WTC11 (cell line): ENCODE data around the gene ENO2. TPM values are rescaled to one million over a fixed set of nuclear protein-coding genes. Genes with fewer than 3 reads are reported as not detected.
A peak's percentile ranks its signal among the peaks of the same experiment; 100 is the strongest.

Source experiments
- ATAC-seq: fragments of 200-7000 bp; cut with Tn5 transposase; 2 replicates; pipeline ENCODE4 v1.10.0; 2021; ENCODE audit warnings: mild to moderate bottlenecking, moderate library complexity
- CTCF ChIA-PET: fragments of 300-600 bp; sonication (Branson Sonifier 250); formaldehyde crosslinking; loops from one replicate; lab custom pipeline; 2021; ENCODE audit warnings: antibody characterized with exemption; lab: Charles Lee
- POLR2A ChIA-PET: fragments of 350-600 bp; sonication (Branson Sonifier 250); formaldehyde crosslinking; loops from one replicate; lab custom pipeline; 2021; ENCODE audit warnings: antibody characterized with exemption; lab: Charles Lee
- DNase-seq: peaks from one replicate; pipeline ENCODE4 v3.0.0; 2021; ENCODE audit warnings: low spot score
- H3K27ac Mint-ChIP-seq: 2 replicates; pipeline ENCODE4 v1.8.0; 2021; ENCODE audit warnings: mixed read lengths
- H3K27me3 Mint-ChIP-seq: 2 replicates; pipeline ENCODE4 v1.8.0; 2021; ENCODE audit warnings: low read depth, mild to moderate bottlenecking, moderate library complexity, mixed read lengths
- H3K36me3 Mint-ChIP-seq: 2 replicates; pipeline ENCODE4 v1.8.0; 2021; ENCODE audit warnings: mixed read lengths
- H3K4me1 Mint-ChIP-seq: 2 replicates; pipeline ENCODE4 v1.8.0; 2022; ENCODE audit warnings: mixed read lengths
- H3K4me3 Mint-ChIP-seq: 2 replicates; pipeline ENCODE4 v1.8.0; 2021; ENCODE audit warnings: mild to moderate bottlenecking, moderate library complexity, mixed read lengths
- H3K9me3 Mint-ChIP-seq: 2 replicates; pipeline ENCODE4 v1.8.0; 2021; ENCODE audit warnings: mixed read lengths
- ATF1 ChIP-seq: sonication (generic); formaldehyde crosslinking; IDR thresholded peaks from 2 replicates; pipeline ENCODE4 v1.8.1; 2023; ENCODE audit warnings: mild to moderate bottlenecking, moderate library complexity, missing genetic modification reagents
- EMX1 ChIP-seq: fragments of 250-450 bp; sonication (Bioruptor Pico); IDR thresholded peaks from 2 replicates; pipeline ENCODE4 v1.8.0; 2021; ENCODE audit warnings: mild to moderate bottlenecking
- FOXP1 ChIP-seq: sonication (generic); formaldehyde crosslinking; IDR thresholded peaks from 2 replicates; pipeline ENCODE4 v1.8.0; 2022; ENCODE audit warnings: missing genetic modification reagents, mild to moderate bottlenecking, moderate library complexity, borderline replicate concordance
- GTF2I ChIP-seq: fragments of 250-450 bp; sonication (Bioruptor Pico); conservative IDR thresholded peaks from 2 replicates; pipeline ENCODE4 v1.4.0; 2021; ENCODE audit warnings: mild to moderate bottlenecking
- NFYB ChIP-seq: sonication (generic); formaldehyde crosslinking; conservative IDR thresholded peaks from 2 replicates; pipeline ENCODE4 v1.8.0; 2022; ENCODE audit warnings: low read depth, missing genetic modification reagents
- NR2C2 ChIP-seq: sonication (generic); formaldehyde crosslinking; IDR thresholded peaks from 2 replicates; pipeline ENCODE4 v1.8.0; 2022; ENCODE audit warnings: mild to moderate bottlenecking, missing genetic modification reagents
- PRRX2 ChIP-seq: fragments of 250-450 bp; sonication (Bioruptor Pico); IDR thresholded peaks from 2 replicates; pipeline ENCODE4 v1.8.0; 2021; ENCODE audit warnings: mild to moderate bottlenecking
- ZNF232 ChIP-seq: sonication (generic); formaldehyde crosslinking; IDR thresholded peaks from 2 replicates; pipeline ENCODE4 v1.8.0; 2022; ENCODE audit warnings: mild to moderate bottlenecking, missing genetic modification reagents
- total RNA-seq: library from RNA; stranded (reverse); gene quantifications from 3 replicates; pipeline ENCODE4 v1.2.3, GENCODE V29; 2021
- TF ChIP-seq, protein P1 (sequence below): sonication (generic); formaldehyde crosslinking; IDR thresholded peaks from 2 replicates; pipeline ENCODE4 v1.8.0; 2022; ENCODE audit warnings: mild to moderate bottlenecking, missing genetic modification reagents
- TF ChIP-seq, protein P2 (sequence below): sonication (generic); formaldehyde crosslinking; conservative IDR thresholded peaks from 2 replicates; pipeline ENCODE4 v1.8.1; 2022; ENCODE audit warnings: mild to moderate bottlenecking, missing genetic modification reagents
- TF ChIP-seq, protein P3 (sequence below): sonication (generic); formaldehyde crosslinking; IDR thresholded peaks from 2 replicates; pipeline ENCODE4 v1.8.1; 2023; ENCODE audit warnings: mild to moderate bottlenecking, moderate library complexity, missing genetic modification reagents
- TF ChIP-seq, protein P4 (sequence below): sonication (generic); formaldehyde crosslinking; IDR thresholded peaks from 2 replicates; pipeline ENCODE4 v1.8.0; 2022; ENCODE audit warnings: mild to moderate bottlenecking, missing genetic modification reagents
- TF ChIP-seq, protein P5 (sequence below): sonication (generic); formaldehyde crosslinking; IDR thresholded peaks from 2 replicates; pipeline ENCODE4 v1.8.1; 2023; ENCODE audit warnings: mild to moderate bottlenecking, missing genetic modification reagents
- TF ChIP-seq, protein P6 (sequence below): sonication (generic); formaldehyde crosslinking; IDR thresholded peaks from 2 replicates; pipeline ENCODE4 v1.8.0; 2022; ENCODE audit warnings: missing genetic modification reagents
- TF ChIP-seq, protein P7 (sequence below): sonication (generic); formaldehyde crosslinking; IDR thresholded peaks from 2 replicates; pipeline ENCODE4 v1.8.0; 2023; ENCODE audit warnings: mild to moderate bottlenecking, missing genetic modification reagents
- TF ChIP-seq, protein P8 (sequence below): sonication (generic); formaldehyde crosslinking; IDR thresholded peaks from 2 replicates; pipeline ENCODE4 v1.8.1; 2023; ENCODE audit warnings: mild to moderate bottlenecking, missing genetic modification reagents, moderate library complexity
- TF ChIP-seq, protein P9 (sequence below): fragments of 200-600 bp; IDR thresholded peaks from 2 replicates; pipeline ENCODE4 v1.8.0; 2022; ENCODE audit warnings: antibody characterized with exemption

The ENO2 gene
- total RNA-seq, 1 experiment from 2014 or later = 118 TPM

DNA sequence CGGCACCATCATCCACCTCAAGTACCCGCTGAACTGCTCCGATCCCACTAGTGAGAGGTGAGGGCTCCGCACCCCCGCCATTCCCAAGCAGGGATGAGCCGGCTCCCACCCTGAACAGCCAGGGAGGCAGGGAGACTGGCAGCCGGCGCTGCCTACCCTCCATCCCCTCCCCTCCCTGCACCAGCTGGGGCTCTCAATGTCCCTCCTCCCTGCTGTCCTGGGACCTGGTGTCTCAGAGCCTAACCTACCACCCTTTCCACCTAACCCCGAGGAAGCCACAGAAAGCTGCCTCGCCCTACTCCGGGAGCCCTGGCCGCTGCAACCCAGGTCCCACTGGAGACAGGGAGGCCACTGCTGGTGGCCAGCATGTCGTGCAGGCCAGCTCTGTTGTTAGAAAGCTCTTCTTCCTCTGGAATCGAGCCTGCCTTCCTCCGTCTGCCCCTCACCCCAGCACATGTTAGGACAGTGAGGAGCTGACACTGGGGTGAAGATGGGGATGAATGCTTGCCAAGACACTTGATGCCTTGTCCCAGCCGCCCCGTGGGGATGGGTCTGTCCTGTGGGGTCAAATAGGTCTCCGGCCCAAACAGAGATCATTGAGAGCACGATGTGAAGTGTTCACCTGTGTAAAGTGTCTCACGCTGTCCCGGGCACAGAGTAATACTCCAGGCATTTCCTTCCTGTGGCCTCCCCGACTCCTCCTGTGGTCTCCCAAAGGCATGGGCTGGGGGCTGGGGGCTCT lies 37.9 kb downstream of the ENO2 start (continued):
- TF ChIP-seq NFYB = no peak
- TF ChIP-seq, protein P1, sequence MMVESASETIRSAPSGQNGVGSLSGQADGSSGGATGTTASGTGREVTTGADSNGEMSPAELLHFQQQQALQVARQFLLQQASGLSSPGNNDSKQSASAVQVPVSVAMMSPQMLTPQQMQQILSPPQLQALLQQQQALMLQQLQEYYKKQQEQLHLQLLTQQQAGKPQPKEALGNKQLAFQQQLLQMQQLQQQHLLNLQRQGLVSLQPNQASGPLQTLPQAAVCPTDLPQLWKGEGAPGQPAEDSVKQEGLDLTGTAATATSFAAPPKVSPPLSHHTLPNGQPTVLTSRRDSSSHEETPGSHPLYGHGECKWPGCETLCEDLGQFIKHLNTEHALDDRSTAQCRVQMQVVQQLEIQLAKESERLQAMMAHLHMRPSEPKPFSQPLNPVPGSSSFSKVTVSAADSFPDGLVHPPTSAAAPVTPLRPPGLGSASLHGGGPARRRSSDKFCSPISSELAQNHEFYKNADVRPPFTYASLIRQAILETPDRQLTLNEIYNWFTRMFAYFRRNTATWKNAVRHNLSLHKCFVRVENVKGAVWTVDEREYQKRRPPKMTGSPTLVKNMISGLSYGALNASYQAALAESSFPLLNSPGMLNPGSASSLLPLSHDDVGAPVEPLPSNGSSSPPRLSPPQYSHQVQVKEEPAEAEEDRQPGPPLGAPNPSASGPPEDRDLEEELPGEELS (CRISPR knock-in tag) = no peak
- TF ChIP-seq, protein P2, sequence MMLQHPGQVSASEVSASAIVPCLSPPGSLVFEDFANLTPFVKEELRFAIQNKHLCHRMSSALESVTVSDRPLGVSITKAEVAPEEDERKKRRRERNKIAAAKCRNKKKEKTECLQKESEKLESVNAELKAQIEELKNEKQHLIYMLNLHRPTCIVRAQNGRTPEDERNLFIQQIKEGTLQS (CRISPR knock-in tag) = no peak
- TF ChIP-seq ZNF232 (CRISPR knock-in tag) = no peak
- TF ChIP-seq, protein P3, sequence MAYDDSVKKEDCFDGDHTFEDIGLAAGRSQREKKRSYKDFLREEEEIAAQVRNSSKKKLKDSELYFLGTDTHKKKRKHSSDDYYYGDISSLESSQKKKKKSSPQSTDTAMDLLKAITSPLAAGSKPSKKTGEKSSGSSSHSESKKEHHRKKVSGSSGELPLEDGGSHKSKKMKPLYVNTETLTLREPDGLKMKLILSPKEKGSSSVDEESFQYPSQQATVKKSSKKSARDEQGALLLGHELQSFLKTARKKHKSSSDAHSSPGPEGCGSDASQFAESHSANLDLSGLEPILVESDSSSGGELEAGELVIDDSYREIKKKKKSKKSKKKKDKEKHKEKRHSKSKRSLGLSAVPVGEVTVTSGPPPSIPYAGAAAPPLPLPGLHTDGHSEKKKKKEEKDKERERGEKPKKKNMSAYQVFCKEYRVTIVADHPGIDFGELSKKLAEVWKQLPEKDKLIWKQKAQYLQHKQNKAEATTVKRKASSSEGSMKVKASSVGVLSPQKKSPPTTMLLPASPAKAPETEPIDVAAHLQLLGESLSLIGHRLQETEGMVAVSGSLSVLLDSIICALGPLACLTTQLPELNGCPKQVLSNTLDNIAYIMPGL (CRISPR knock-in tag) = no peak
- TF ChIP-seq, protein P4, sequence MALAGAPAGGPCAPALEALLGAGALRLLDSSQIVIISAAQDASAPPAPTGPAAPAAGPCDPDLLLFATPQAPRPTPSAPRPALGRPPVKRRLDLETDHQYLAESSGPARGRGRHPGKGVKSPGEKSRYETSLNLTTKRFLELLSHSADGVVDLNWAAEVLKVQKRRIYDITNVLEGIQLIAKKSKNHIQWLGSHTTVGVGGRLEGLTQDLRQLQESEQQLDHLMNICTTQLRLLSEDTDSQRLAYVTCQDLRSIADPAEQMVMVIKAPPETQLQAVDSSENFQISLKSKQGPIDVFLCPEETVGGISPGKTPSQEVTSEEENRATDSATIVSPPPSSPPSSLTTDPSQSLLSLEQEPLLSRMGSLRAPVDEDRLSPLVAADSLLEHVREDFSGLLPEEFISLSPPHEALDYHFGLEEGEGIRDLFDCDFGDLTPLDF (CRISPR knock-in tag) = no peak
- TF ChIP-seq, protein P5, sequence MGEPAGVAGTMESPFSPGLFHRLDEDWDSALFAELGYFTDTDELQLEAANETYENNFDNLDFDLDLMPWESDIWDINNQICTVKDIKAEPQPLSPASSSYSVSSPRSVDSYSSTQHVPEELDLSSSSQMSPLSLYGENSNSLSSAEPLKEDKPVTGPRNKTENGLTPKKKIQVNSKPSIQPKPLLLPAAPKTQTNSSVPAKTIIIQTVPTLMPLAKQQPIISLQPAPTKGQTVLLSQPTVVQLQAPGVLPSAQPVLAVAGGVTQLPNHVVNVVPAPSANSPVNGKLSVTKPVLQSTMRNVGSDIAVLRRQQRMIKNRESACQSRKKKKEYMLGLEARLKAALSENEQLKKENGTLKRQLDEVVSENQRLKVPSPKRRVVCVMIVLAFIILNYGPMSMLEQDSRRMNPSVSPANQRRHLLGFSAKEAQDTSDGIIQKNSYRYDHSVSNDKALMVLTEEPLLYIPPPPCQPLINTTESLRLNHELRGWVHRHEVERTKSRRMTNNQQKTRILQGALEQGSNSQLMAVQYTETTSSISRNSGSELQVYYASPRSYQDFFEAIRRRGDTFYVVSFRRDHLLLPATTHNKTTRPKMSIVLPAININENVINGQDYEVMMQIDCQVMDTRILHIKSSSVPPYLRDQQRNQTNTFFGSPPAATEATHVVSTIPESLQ (CRISPR knock-in tag) = no peak
- no peak for TF ChIP-seq PRRX2 (CRISPR knock-in tag)
- TF ChIP-seq NR2C2 = no peak

DNA sequence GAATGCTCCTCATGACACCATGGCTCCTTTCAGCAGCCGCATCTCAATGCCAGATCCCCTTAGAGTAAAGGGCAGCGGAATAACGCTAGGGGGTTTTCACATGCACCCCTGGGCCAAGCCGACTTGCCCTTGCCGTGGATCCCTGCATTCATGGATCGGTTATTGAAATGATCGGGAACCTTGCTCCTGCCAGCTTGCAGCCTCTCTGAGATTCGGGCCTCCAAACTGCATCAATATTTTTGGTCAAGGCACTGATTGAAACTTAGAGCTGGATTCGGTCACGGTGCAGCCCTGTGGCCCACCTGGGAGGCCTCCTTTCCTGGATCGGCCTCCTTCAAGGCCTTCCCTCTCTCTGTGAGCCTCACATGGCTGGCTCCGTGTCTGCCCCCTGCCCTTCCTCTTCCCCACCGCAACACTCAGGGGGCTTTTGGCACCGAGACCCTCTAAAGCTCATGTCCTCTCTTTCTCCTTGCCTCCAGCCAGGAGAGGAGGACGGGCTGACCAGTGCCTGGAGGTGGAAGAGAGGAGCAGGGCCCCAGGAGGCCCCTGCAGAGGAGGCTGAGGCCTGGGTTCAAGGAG lies 38.6 kb downstream of the ENO2 start:
- no peaks in the 10 kb centered on the region for H3K9me3 Mint-ChIP-seq
- DNase-seq (no peak), ATAC-seq (no peak)
- H3K4me1 Mint-ChIP-seq = peaks cover 23% of the 10 kb centered on the region
- POLR2A ChIA-PET = interaction anchor here (0.5 kb wide), 1 partner anchor 51 kb away, joined by 5 read pairs; no protein-coding TSS in a partner anchor
- no peak overlapping the region for H3K4me3 Mint-ChIP-seq
- CTCF ChIA-PET = interaction anchor here (1.1 to 2.7 kb wide), 6 partner anchors 8 to 155 kb away, joined by 3 to 12 read pairs (median 4); partner anchors contain the start of gene SPSB2
- H3K27ac Mint-ChIP-seq = 0 out of 2 replicates have a peak overlapping the region, but pooled peaks have one; percentile 36
- H3K27me3 Mint-ChIP-seq = no peaks in the 10 kb centered on the region
- H3K36me3 Mint-ChIP-seq = no peaks in the 10 kb centered on the region
- TF ChIP-seq, protein P6, sequence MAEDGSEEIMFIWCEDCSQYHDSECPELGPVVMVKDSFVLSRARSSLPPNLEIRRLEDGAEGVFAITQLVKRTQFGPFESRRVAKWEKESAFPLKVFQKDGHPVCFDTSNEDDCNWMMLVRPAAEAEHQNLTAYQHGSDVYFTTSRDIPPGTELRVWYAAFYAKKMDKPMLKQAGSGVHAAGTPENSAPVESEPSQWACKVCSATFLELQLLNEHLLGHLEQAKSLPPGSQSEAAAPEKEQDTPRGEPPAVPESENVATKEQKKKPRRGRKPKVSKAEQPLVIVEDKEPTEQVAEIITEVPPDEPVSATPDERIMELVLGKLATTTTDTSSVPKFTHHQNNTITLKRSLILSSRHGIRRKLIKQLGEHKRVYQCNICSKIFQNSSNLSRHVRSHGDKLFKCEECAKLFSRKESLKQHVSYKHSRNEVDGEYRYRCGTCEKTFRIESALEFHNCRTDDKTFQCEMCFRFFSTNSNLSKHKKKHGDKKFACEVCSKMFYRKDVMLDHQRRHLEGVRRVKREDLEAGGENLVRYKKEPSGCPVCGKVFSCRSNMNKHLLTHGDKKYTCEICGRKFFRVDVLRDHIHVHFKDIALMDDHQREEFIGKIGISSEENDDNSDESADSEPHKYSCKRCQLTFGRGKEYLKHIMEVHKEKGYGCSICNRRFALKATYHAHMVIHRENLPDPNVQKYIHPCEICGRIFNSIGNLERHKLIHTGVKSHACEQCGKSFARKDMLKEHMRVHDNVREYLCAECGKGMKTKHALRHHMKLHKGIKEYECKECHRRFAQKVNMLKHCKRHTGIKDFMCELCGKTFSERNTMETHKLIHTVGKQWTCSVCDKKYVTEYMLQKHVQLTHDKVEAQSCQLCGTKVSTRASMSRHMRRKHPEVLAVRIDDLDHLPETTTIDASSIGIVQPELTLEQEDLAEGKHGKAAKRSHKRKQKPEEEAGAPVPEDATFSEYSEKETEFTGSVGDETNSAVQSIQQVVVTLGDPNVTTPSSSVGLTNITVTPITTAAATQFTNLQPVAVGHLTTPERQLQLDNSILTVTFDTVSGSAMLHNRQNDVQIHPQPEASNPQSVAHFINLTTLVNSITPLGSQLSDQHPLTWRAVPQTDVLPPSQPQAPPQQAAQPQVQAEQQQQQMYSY (CRISPR knock-in tag) = no peak
- TF ChIP-seq GTF2I = no peak
- TF ChIP-seq, protein P7, sequence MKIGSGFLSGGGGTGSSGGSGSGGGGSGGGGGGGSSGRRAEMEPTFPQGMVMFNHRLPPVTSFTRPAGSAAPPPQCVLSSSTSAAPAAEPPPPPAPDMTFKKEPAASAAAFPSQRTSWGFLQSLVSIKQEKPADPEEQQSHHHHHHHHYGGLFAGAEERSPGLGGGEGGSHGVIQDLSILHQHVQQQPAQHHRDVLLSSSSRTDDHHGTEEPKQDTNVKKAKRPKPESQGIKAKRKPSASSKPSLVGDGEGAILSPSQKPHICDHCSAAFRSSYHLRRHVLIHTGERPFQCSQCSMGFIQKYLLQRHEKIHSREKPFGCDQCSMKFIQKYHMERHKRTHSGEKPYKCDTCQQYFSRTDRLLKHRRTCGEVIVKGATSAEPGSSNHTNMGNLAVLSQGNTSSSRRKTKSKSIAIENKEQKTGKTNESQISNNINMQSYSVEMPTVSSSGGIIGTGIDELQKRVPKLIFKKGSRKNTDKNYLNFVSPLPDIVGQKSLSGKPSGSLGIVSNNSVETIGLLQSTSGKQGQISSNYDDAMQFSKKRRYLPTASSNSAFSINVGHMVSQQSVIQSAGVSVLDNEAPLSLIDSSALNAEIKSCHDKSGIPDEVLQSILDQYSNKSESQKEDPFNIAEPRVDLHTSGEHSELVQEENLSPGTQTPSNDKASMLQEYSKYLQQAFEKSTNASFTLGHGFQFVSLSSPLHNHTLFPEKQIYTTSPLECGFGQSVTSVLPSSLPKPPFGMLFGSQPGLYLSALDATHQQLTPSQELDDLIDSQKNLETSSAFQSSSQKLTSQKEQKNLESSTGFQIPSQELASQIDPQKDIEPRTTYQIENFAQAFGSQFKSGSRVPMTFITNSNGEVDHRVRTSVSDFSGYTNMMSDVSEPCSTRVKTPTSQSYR (CRISPR knock-in tag) = no peak
- no peak for TF ChIP-seq FOXP1 (CRISPR knock-in tag)
- TF ChIP-seq, protein P8, sequence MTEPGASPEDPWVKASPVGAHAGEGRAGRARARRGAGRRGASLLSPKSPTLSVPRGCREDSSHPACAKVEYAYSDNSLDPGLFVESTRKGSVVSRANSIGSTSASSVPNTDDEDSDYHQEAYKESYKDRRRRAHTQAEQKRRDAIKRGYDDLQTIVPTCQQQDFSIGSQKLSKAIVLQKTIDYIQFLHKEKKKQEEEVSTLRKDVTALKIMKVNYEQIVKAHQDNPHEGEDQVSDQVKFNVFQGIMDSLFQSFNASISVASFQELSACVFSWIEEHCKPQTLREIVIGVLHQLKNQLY (CRISPR knock-in tag) = no peak
- TF ChIP-seq, protein P9, sequence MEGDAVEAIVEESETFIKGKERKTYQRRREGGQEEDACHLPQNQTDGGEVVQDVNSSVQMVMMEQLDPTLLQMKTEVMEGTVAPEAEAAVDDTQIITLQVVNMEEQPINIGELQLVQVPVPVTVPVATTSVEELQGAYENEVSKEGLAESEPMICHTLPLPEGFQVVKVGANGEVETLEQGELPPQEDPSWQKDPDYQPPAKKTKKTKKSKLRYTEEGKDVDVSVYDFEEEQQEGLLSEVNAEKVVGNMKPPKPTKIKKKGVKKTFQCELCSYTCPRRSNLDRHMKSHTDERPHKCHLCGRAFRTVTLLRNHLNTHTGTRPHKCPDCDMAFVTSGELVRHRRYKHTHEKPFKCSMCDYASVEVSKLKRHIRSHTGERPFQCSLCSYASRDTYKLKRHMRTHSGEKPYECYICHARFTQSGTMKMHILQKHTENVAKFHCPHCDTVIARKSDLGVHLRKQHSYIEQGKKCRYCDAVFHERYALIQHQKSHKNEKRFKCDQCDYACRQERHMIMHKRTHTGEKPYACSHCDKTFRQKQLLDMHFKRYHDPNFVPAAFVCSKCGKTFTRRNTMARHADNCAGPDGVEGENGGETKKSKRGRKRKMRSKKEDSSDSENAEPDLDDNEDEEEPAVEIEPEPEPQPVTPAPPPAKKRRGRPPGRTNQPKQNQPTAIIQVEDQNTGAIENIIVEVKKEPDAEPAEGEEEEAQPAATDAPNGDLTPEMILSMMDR = no peak
- no peak for TF ChIP-seq EMX1
- TF ChIP-seq ATF1 (CRISPR knock-in tag) = no peak
